22Rv1 (cell line): Measurements from ENCODE around the gene FCGR3B.
"Not testable (repeated sequence)": the region's sequence is repeated elsewhere in the genome, so short reads cannot be mapped to it uniquely, and the experiment has no call there.

Experiments used
- CTCF ChIP-seq: fragments of 450-650 bp; IDR thresholded peaks from 2 replicates; pipeline ENCODE4 v1.5.1; 2017; ENCODE audit warnings: mild to moderate bottlenecking
- ZFX ChIP-seq: fragments of 450-650 bp; IDR thresholded peaks from 2 replicates; pipeline ENCODE4 v1.6.1; 2017; ENCODE audit warnings: antibody characterized with exemption, borderline replicate concordance

GRCh38 chr1:161647507-161648360, 16.8 kb upstream of the FCGR3B start:
- TF ChIP-seq CTCF: peak; percentile 80
- not testable (repeated sequence) for TF ChIP-seq ZFX
